GM12892 (cell line): ENCODE results near the gene CLEC18A.
"Not testable (repeated sequence)": the region's sequence is repeated elsewhere in the genome, so short reads cannot be mapped to it uniquely, and the experiment has no call there.

Experiments
- POLR2A ChIP-seq: IDR thresholded peaks from 2 replicates; pipeline ENCODE4 v1.6.1; 2011; ENCODE audit warnings: low read depth, low read length, control low read depth
- POLR2AphosphoS5 ChIP-seq: IDR thresholded peaks from 2 replicates; pipeline ENCODE4 v1.6.1; 2011; ENCODE audit warnings: low read depth, low read length, control low read depth

GRCh38 chr16:70008604-70009003, 57.5 kb downstream of the CLEC18A start:
- TF ChIP-seq POLR2A, POLR2AphosphoS5: not testable (repeated sequence)
